Bronchial epithelial cell (primary cell): ENCODE measurements around the gene ZBED3. TPM values are rescaled to one million over a fixed set of nuclear protein-coding genes. Genes with fewer than 3 reads are reported as not detected.
"Not testable (repeated sequence)": the region's sequence is repeated elsewhere in the genome, so short reads cannot be mapped to it uniquely, and the experiment has no call there.

Experiments
- DNase-seq: peaks from one replicate; pipeline ENCODE4 v3.0.0-alpha.2; 2010; ENCODE audit warnings: low read depth
- FAIRE-seq: peaks from 2 replicates; lab custom pipeline; 2011; peaks lifted over from hg19 to GRCh38; lab: Jason Lieb, UNC
- H3K27me3 ChIP-seq: 2 replicates; pipeline ENCODE4 v1.5.1; 2011; ENCODE audit warnings: low read length; ENCODE audit not compliant: control insufficient read depth, insufficient read depth
- H3K36me3 ChIP-seq: 2 replicates; pipeline ENCODE4 v1.5.1; 2011; ENCODE audit warnings: low read length; ENCODE audit not compliant: control insufficient read depth, insufficient read depth
- H3K4me3 ChIP-seq: 2 replicates; pipeline ENCODE4 v1.5.1; 2011; ENCODE audit warnings: mild to moderate bottlenecking, low read depth, low read length, control low read depth
- total RNA-seq: library from RNA; depleted of rRNA; stranded (reverse); fragments of >200 nt; gene quantifications from 2 replicates; pipeline ENCODE4 v1.2.1, GENCODE V29; 2014
- TF ChIP-seq, protein P1 (sequence below): IDR thresholded peaks from 2 replicates; pipeline ENCODE4 v1.5.1; 2011; ENCODE audit warnings: mild to moderate bottlenecking, moderate library complexity, low read length, control low read depth, inconsistent platforms; ENCODE audit not compliant: insufficient read depth, severe bottlenecking

The ZBED3 gene
- total RNA-seq, 1 donor from 2014 or later = 0.53 TPM

DNA sequence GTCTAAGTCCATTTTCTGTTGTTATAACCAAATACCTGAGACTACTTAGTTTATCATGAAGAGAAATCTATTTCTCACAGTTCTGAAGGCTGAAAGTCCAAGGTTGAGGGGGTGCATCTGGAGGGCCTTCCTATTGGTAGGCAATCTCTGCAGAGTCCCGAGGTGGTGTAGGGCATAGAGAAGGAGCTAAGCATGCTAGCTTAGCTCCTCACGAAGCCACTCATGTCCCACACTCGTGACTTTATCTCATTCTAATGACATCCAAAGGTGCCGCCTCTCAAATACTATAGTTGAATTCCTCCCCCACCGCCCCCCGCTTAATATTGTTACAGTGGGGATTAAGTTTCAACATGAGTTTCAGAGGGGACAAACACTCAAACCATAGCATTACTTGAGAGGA lies 36.0 kb upstream of the ZBED3 start:
- Histone ChIP-seq H3K27me3 (peaks cover 5% of the 10 kb centered on the region), H3K36me3 (no peaks in the 10 kb centered on the region), H3K4me3 (no peak overlapping the region)
- DNase-seq (no peak), FAIRE-seq (peak; percentile 55)
- TF ChIP-seq, protein P1, sequence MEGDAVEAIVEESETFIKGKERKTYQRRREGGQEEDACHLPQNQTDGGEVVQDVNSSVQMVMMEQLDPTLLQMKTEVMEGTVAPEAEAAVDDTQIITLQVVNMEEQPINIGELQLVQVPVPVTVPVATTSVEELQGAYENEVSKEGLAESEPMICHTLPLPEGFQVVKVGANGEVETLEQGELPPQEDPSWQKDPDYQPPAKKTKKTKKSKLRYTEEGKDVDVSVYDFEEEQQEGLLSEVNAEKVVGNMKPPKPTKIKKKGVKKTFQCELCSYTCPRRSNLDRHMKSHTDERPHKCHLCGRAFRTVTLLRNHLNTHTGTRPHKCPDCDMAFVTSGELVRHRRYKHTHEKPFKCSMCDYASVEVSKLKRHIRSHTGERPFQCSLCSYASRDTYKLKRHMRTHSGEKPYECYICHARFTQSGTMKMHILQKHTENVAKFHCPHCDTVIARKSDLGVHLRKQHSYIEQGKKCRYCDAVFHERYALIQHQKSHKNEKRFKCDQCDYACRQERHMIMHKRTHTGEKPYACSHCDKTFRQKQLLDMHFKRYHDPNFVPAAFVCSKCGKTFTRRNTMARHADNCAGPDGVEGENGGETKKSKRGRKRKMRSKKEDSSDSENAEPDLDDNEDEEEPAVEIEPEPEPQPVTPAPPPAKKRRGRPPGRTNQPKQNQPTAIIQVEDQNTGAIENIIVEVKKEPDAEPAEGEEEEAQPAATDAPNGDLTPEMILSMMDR = no peak

DNA sequence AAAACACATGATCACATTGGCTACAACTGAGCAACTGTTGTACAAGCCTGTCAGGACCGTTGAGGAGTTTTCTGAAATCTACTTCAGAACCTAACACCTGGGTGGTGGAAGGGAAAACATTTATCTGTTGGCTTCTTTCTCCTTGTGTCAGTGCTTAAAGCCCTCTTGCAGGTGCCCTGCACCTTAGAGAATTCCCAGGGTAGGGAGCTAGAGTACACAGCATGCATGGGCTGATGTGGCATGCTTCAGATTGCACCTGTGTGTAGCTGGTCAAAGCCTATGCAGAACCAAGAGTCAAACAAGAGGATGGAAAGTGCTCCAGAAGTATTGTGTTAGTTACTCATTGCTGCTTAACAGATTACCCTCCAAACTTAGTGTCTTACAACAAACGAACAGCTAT lies 33.6 kb upstream of the ZBED3 start:
- H3K36me3 ChIP-seq = no peaks in the 10 kb centered on the region
- no peak overlapping the region for H3K4me3 ChIP-seq
- DNase-seq = no peak
- peaks cover 5% of the 10 kb centered on the region for H3K27me3 ChIP-seq
- no peak for FAIRE-seq
- TF ChIP-seq, protein P1 = no peak

DNA sequence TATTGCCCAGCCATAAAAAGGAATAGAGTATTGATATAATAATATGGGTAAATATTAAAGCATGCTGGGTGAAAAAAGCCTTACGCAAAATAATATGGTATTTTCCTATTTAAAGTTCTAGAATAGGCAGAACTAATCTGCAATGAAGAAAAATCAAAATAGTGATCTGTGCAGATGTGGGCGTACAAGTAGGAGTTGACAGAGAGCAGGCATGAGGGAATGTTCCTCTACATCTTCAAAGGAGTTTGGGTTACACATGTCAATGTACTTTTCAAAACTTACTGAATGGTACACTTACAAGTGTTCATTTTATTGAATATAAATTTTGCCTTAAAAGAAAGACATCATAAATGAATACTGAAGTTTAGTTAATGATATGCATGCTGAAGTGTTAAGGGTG lies 33.0 kb upstream of the ZBED3 start:
- TF ChIP-seq, protein P1 = no peak
- peaks cover 5% of the 10 kb centered on the region for H3K27me3 ChIP-seq
- H3K4me3 ChIP-seq = no peak overlapping the region
- DNase-seq (no peak), FAIRE-seq (no peak)
- H3K36me3 ChIP-seq = no peaks in the 10 kb centered on the region

DNA sequence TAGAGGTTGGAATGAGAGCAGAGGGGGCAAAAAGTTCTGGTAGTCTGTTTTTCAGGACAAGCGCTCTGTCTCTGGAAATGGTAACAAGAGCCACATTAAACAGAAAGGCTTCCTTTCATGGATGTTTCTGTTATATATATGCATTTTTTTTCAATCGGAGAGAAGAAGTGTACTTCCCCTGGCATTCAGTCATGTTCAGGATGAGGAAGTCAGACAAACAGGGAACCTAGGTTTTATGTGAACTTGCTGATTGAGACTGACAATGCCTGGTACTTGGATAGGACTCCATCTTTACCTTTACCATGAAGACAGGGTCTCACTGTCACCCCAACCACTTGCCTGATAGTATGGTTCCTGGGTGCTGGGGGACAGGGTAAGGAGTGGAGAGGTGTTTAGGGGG lies 30.1 kb upstream of the ZBED3 start:
- no peaks in the 10 kb centered on the region for H3K36me3 ChIP-seq
- H3K4me3 ChIP-seq = no peak overlapping the region
- TF ChIP-seq, protein P1 = no peak
- DNase-seq = no peak
- no peak for FAIRE-seq
- H3K27me3 ChIP-seq = peaks cover 3% of the 10 kb centered on the region

DNA sequence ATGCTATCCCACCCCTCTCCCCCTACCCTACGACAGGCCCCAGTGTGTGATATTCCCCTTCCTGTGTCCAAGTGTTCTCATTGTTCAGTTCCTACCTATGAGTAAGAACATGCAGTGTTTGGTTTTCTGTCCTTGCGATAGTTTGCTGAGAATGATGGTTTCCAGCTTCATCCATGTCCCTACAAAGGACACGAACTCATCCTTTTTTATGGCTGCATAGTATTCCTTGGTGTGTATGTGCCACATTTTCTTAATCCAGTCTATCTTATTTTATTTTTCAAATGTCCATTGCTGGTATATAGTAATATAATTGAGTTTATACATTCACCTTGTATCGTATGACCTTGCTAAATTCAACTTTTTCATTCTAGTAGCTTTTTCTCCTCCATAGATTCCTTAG lies 19.9 kb upstream of the ZBED3 start:
- FAIRE-seq, H3K27me3 ChIP-seq, DNase-seq, H3K36me3 ChIP-seq, H3K4me3 ChIP-seq: not testable (repeated sequence)

DNA sequence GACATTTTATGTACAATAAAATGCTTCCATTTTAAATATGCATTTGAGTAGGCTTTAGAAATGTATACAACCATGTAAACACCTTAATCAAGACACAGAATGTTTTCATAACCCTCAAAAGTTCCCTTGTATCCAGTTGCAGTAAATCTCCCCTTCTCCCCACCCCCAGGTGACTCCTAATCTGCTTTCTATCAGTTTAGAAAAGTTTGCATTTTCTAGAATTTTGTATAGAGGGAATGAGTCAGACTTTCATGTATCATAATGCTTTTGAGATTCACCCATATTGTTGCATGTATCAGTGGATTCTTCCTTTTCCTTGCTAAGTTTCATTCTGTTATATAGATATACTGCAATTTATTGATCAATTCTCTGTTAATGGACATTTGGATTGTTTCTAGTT lies 17.7 kb upstream of the ZBED3 start:
- Histone ChIP-seq H3K27me3 (no peaks in the 10 kb centered on the region), H3K36me3 (no peaks in the 10 kb centered on the region), H3K4me3 (no peak overlapping the region)
- no peak for FAIRE-seq
- DNase-seq = no peak
- TF ChIP-seq, protein P1 = no peak
